Activated CD4-positive, alpha-beta T cell treated with anti-CD3 and anti-CD28 coated beads for 24 hours (primary cell): Measurements from ENCODE around the gene CLEC16A.

Experiments used
- DNase-seq, 2 donors: peaks; one replicate each; pipeline ENCODE4 v3.0.0-alpha.2; 2020; ENCODE audit warnings: low read depth in 2 of 2

The CLEC16A gene

DNA sequence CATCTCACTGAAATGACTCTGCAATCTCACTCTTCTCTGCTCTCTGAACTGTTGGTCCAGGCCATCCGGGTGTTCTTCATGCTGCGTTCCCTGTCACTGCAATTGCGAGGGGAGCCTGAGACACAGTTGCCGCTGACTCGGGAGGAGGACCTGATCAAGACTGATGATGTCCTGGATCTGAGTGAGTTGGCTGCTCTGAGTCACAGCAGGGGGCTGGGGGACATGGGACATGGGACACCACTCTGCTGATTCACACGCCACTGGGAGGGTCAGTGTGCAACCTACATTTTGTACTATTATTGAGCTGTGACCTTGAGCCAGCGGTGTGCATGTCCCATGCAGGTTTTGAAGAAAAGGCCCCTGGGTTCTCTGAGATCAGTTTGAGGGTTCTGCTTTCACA is 116.5 kb downstream of the CLEC16A start:
- no peak for DNase-seq

DNA sequence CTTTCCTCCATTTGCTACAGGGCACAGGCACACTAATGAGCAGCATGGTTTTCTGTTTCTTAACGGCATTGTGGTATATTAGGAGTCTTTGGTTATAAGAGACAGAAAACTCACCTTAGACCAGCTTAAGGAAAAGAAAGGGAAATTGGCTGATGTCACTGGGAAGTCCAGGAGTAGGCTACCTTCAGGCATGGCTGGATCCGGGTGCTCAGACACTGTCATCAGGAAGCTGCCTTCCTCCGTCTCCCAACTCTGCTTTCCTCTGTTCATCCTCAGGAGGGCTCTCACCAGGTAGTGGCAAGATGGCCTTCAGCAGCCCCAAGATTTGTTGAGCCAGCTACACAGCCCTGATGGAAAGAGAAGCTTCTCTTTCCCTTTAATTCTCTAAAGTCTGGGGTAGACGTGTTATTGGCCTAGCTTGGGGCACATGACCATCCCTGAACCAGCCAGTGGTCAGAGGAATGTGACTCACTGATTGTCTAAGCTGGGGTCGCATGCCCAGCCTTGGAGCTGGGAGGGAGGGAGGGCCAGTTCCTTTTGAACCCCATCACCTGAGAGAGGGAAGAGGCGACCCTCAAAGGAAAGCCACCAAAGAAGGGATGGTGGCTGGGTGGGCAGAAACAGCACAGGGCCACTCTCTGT is 117.4 kb downstream of the CLEC16A start:
- DNase-seq, result no peak

DNA sequence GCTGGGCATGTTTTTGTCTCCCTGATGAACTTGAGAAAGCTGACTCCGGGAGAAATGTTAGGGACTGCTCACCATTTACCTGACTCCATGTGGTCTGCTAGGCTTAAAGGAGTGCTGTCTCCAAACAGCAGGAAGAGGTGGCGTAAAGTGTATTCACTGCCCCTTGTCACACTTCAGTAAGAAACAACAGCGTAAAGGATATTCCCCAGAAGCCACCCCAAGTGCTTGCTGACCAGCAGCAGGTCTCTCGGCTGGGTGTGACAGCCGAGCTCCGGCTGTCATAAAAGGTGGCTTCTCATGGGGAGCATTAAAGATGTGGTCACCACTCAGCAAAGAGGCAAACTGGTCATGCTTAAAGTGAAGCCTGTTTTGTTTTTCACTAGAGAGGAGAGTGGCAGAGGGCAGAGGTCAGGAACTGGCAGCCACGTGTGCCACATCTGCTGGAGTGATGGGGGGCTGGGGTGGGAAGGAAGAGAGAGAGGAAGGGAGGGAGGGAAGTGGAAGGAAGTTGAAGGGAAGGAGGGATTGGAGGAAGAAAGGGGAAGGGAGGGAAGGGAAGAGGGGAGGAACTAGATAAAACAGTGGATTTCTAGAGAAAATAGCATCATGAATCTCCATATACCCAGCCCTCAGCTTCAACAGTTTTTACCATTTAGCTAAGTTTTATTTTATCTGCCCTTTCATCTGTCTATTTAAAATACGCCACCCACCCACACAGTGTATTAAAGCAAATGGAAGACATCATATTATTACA is 119.3 kb downstream of the CLEC16A start:
- no peak for DNase-seq

DNA sequence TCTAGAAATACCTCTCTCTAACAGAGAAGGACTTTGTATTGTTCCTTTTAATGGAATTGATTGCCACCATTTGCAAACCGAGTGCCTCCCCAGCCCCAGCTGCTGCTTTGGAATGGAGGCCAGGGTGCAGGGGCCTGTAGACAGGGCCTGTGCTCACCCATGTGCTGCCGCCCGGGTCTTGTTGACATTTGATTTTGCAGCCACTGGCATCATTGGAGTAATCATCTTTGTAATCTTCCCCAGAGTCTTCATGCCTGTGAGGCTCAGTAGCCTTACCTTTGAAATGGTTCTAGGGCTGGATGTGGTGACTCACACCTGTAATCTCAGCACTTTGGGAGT is 119.8 kb downstream of the CLEC16A start:
- DNase-seq, result no peak

DNA sequence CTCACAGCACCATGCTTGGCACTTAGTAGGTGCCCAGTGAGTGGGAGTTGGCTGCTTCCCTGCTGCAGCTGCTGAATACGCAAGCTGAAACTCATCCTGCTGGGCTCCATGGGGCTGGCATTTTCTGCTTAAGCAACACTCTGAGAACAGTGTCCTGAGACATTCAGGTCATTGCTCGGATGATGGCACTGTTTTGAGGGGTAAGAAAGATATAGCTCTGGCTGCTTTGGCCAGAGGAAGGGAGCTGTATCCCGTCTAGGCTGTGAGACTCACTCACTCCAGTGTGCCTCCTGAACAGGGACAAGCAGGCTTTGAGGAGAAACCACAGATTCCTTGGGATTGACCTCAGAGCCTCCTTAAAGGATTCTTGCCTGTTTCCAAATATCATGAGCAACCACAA is 120.5 kb downstream of the CLEC16A start:
- no peak for DNase-seq

DNA sequence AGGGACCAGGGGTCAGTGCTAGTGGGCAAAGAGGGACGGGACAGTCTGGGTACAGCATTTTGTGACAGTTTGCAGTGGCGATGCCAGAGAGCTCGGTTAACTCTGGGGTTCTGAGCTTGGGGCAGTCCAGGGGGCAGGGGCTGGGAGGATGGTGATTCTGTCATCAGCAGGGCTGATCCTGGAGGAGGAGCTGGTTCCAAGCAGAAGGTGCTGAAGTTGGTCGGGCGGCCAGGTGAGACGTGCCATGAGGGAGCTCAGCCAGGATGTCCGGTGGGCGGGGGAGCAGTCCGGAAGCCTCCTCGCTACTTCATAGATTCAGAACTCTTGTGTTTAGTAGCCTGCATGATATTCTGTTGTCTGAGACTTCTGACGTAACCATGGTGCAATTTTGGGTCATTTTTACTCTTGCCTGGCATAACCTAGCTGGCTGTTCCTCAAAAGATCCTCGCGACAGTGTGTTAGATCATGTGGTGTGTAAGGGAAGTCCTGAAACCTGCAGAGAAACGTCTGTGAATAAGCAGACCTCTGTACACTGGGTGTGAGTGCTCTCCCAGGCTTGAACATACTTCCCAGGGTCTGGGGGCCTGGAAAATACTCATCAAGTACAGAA is 122.0 kb downstream of the CLEC16A start:
- DNase-seq, result no peak

DNA sequence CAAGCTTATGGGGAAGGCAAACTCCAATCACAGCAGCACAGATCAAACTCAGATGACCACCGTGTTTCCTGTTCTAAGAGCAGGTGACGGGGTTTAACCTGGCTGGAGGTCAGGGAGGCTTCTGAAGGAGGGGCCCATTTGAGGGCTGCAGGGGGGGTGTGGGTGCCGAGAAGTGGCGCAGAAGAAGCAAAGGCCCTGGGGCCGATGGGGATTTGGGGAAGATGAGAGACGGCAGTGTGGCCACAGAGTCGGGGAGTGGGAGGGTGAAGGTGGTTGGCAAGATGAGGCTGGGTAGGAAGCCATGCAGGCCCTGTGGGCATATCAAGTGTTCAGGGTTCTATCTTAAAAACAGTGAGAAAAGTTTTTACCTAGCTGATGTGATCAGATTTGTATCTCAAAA is 122.9 kb downstream of the CLEC16A start:
- no peak for DNase-seq

DNA sequence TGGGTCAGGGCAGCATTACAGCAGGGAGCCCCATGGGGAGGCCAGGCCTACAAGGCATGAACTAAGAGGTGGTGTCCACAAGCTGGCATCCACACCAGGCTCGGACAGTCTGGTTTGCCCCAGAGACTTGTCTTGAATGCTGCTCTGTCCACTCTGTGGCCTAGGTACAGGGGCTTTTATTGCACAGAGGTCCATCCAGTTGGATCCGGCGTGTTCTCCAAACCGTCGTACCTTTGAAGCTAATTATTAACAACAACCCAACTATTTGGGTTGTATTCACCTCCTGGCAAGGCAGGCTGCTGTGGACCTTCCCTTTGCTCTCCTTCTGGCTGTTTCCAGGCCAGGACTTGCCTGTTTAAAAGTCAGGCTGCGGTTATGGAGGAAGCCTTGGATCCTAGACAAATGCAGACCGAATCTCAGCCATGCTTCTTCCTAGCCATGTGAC is 123.4 kb downstream of the CLEC16A start:
- DNase-seq, result no peak

DNA sequence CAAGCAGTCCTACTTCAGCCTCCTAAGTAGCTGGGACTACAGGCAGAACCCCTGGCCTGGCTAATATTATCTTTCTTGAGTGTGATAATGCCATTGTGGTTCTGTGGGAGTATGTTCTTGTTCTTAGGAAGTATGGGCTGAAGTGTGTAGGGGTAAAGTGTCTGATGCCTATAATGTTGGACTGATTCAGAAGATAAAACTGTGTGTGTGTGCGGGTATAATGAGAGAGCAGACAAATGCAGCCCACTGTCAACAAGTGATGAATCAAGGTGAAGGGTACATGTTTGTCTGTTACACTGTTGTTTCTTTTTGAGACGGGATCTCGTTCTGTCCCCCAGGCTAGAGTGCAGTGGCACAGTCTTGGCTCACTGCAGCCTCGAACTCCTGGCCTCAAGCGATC is 127.5 kb downstream of the CLEC16A start:
- DNase-seq, result no peak

DNA sequence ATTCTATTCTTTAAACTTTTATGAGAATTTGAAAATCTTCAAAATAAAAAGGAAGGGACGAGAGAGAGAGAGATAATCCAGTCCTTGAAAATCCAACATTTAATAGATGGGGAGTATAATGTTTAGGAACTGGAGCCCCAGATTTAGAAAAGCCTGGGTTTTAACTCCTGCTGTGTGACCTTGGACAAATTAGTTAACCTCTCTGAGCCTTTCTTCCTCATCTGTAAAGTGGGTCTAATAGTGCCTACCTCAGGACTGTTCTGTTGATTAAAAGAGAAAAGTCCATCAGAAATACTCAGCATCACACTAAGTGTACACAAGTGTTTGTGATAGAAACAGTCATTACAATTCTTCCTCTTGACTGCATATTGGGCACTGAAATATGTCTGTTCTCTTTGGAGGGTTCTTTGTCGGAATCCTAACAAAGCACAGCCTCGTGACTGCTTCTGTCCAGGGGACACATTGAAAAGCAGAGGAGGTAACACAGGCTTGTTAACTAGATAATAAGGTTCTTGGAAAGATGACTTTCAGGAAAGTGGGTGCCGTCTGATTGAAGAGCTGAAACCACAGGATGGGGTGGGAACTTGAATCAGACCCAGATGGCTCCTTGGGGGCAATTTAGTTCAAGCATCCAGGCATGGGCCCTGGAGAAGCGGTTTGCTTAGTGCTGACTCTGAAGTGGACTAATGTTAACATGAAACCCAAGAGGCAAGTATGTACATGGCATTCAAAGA is 128.2 kb downstream of the CLEC16A start:
- no peak for DNase-seq

DNA sequence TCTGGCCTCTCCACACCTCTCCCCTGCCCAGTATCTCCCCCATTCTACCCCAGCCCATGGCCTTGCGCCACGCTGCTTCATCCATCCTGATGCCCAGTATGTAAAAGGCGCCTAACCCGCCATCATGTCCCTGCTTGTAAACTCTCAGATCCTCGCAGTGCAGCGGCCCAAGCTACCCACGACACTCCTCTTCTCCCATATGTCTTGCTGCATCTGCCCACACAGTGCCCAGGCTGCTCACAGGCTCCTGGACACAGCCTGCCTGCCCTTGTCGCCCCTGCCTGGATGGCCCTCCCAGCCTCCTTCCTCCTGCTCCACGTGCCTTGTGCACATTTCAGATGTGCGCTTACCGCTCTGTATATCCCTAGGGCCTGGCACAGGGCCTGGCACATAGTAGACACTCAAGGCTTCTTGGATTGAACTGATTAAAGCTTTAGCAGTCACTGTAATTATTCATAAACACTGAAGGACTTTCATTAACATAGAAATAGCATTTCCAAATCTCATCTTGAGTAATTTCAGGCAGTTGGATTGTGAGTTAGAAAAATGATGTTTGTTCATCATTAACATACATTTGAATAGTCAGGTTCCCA is 129.1 kb downstream of the CLEC16A start:
- DNase-seq, result no peak

DNA sequence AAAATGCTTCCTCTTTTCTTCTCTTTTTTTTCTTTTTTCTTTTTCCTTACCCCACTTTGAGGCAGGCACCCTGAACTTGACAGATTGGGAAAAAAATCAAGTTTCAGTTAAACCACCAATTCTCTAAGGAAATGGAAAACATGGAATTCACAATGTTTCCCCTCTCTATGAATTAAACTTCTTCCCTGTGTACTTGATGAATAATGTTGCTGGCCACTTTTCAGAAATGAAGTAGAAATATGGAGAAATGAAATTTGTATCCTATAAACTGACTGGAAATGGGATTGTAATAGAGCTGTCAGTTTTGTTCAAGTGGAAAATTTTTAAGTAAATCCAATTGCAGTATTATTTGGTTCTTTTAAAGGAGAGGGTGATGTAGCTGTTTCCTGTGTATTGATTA is 129.8 kb downstream of the CLEC16A start:
- no peak for DNase-seq

DNA sequence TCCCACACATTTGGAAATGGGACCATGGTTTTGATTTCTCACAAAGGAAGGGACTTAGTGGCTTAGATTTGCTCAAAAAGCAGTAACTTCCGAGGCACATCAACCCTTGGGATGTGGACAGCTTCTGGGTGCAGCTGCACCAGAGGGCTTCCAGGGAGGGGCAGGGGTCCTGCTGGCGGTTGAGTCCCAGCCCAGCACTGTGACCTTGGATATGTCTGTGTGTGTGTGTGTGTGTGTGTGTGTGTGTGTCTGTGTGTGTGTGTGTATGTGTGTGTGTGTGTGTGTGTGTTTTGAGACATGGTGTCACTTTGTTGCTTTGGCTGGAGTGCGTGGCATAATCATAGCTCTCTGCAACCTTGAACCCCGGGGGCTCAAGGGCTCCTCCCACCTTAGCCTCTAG is 130.8 kb downstream of the CLEC16A start:
- no peak for DNase-seq

DNA sequence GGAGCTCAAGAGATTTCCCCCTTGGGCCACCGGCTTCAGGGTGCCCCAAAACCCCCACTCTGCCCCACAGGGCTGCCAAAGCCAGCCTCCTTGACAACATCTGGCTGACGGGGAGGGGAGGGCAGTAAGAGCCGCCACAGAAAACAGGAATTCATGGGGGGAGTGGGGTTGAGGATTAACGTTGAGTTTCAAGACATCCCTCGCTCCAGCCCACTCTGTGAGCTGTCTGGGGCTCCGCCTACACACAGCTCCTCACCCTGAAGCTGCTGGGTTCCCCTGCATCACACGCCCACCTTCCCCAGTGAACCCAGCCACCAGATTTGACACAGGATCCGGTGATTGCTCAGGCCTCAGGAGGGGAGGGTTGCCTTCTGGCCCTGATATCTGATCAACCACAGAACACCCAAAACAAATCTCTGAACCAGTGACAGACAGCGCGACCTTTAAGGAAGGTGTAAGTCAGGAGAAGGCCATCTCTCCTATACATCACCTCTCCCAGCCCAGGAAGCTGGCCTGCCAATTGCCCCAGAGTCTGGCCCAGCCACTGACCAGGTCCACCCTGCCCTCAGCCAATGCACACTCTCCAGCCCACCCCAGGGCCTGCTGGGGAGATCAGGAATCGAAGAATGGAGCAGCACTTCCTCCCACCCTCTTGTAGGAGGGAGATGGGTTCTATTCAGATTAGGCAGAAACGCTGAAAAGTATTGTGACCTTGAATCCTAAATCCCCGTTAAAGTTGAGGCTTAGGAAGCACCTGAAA is 132.1 kb downstream of the CLEC16A start:
- DNase-seq, result peak; percentile 49 to 60

DNA sequence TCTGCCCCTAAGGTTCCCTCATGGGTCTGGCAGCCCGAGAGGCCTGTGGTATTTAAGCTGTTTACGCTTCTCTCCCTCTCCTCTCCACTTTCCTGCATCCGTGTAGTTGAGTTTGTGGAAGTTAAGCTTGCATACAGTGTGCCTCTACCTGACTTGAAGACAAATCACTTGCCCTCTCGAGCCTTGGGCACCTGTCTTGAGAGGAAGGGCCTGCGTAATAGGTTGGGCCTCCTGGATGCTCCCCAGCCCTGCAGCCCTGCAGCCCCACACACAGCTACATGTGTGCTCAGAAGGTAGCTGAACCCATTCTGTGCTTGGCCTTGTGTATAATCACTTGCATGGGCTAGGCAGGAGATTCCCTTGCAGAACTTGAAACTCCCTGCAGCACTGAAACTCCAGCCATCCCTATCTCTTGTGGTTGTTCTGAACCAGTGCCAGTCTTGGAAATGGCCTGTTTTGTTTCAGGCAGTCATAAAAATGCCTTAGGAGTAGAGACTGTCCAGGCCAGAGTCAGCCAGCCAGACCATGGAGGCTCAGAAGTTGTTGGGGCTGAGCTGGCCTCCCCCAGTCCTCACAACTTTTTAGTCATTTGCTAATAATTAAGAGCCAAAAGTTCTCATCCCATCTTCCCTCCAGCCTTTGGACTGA is 134.6 kb downstream of the CLEC16A start:
- DNase-seq, result no peak

DNA sequence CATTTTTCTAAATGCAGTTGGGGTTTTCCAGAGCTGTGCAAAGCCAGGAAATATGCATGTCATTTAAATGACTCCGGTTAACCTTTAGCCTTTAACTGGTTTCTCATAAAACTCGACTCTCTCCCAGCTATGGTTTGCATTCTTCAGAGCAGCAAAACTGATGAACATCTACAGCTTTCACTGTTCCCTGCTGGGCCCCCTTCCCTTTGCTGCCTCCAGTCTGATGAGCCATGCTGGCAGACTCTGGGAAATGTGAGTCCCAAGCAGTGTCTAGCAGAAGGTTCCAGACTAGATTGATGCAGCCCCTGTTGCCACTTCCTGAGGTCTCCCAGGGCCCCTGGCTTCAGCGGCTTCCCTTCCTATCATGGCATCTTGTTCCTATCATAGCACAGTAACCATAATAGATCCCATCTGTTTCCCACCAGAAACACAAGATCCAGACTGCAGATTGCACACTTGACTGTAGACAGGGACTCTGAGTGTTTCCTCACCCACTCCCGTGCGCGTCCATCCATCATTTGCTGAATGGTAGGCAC is 135.4 kb downstream of the CLEC16A start:
- DNase-seq, result no peak

DNA sequence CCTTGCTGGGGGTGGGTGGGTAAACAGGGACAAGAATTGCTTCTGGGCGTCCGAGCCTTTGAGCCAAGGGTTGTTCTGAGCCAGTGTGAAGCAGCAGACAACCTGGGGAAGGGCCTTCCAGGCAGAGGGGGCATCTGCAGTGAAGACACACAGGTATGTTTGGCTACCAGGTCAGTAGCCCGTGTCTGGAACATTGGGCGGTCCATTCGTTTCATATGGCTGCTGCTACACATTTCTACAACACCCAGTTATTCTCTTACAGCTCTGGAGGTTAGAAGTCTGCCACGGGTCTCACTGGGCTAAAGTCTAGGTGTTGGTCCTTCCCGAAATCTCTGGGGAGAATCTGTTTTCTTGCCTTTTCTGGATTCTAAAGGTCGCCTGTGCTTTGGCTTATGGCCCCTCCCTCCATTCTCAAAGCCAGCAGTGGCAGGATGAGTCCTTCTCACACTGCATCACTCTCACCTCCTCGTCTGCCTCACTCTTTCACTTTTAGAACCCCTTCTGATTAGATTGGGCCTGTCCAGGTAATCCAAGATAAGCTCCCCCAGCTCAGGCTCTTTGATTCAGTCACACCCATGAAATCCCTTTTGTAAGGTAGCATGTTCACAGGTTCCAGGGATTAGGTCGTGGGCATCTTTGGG is 136.1 kb downstream of the CLEC16A start:
- no peak for DNase-seq

DNA sequence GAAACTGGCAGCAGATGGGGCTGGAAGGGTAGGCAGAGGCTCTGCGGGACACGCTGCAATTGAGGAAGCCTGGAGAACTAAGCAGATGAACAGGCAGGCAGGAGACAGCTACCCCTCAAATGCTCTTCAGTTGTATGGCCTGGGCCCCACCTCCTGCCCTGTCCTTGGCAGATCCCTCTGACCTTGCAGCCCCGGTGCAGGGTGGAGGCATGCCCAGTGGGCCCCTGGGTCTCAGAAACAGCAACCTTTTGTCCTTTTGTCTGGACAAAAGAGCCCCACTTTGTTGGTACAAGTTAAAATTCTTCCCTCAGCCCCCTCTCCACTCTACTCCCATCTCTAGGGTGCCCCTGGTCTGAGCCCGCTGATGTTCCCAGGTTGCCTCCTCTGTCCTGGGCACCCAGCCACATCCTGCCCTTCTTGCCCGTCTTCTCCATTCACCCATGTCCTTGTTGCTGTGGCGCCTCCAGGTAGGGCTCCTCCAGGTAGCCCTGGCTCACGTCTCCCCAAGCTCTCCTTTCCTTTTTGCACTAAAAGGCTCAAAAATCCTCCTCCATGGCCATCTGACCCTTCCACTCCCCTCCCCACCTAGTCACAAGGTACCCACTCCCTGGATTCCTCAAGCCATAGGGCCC is 136.8 kb downstream of the CLEC16A start:
- no peak for DNase-seq

DNA sequence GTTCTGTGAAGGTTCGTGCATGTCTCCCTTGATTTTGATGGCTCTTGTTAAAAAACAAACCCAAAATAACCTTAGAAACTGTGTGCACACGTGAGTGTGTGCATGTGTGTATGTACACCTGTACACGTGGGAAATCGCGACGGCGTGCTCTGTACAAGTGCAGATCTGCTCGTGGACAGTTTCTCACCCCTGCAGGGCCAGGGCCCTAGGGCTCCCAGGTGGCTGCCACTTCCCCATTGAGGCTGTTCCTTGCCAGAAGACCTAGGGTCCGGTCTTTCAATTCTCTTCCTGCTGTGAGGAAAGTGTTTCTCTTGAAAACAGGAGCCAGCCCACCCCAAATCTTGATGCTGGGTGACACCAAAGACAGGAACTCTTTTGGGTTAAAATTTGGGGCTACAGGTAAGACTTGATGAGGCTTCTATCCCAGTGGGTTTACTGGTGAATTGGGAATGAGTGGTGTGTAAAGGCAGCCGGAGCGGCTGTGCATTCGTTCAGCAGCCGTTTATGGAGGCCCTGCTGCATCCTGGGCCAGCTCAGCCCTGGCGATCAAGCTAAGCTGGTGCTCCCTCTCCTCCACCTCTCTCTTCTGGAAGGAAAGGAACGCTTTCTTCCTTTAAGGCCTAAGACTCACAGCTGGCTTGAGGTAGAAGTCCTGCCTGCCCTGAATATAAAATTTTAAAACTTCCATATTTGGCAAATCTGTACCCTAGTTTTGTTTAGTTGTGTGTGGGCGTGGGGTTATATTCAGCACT is 137.9 kb downstream of the CLEC16A start:
- DNase-seq, result no peak
